ENCODE results near the gene GSS. TPM values are rescaled to one million over a fixed set of nuclear protein-coding genes. Genes with fewer than 3 reads are reported as not detected.
A peak's percentile ranks its signal among the peaks of the same experiment; 100 is the strongest.

Gene GSS
- total and polyA plus RNA-seq, 11 donors: 17.8 to 38.7 (median 27.6) TPM

- Histone ChIP-seq H3K27me3 (no peaks in the 10 kb centered on the region), H3K36me3 (peaks cover 2 to 100% (median 99%) of the 10 kb centered on the region in 9 donors), H3K27ac (peak overlapping the region in 2 of 12 donors; percentile 1 to 19), H3K9me3 (no peaks in the 10 kb centered on the region), H3K4me1 (peaks cover 0 to 23% (median 1%) of the 10 kb centered on the region in 12 donors), H3K4me3 (no peak overlapping the region)
- TF ChIP-seq POLR2A (IDR thresholded peaks at IDR 0.05) (no peak), CTCF (IDR thresholded peaks at IDR 0.05) (no peak)
- 78 to 86% (median 83%) methylated on average over 21 to 28 of the region's 28 CpGs for WGBS, 4 donors
- intact Hi-C loops (cut with DNase I): no loop called here
- DNase-seq: peak in 2 of 5 donors; percentile 20 to 59
- ATAC-seq: no peak
Observed at GRCh38 chr20:34998331-34998950, 42.8 kb upstream of the GSS start.

- H3K4me1 ChIP-seq: peaks cover 0 to 29% (median 1%) of the 10 kb centered on the region in 12 donors
- intact Hi-C loops (cut with DNase I): no loop called here
- H3K36me3 ChIP-seq: peaks cover 2 to 100% (median 99%) of the 10 kb centered on the region in 9 donors
- H3K27me3 ChIP-seq: no peaks in the 10 kb centered on the region
- no peak overlapping the region for H3K4me3 ChIP-seq
- H3K27ac ChIP-seq: peak overlapping the region in 2 of 12 donors; percentile 19 to 65
- no peak for ATAC-seq
- TF ChIP-seq CTCF (IDR thresholded peaks at IDR 0.05): no peak
- no peak for TF ChIP-seq POLR2A (IDR thresholded peaks at IDR 0.05)
- no peak for DNase-seq
- no peaks in the 10 kb centered on the region for H3K9me3 ChIP-seq
- WGBS, 4 donors: 83 to 96% (median 85%) methylated on average over 2 of the region's 2 CpGs
Observed at GRCh38 chr20:34997774-34998173, 42.2 kb upstream of the GSS start.

- intact Hi-C loops (cut with DNase I): no loop called here
- no peak for TF ChIP-seq CTCF (IDR thresholded peaks at IDR 0.05)
- TF ChIP-seq POLR2A (IDR thresholded peaks at IDR 0.05): no peak
- H3K27ac ChIP-seq: peak overlapping the region in 2 of 12 donors; percentile 14 to 65
- no peak overlapping the region for H3K4me3 ChIP-seq
- H3K36me3 ChIP-seq: peaks cover 2 to 100% (median 97%) of the 10 kb centered on the region in 9 donors
- no peaks in the 10 kb centered on the region for H3K9me3 ChIP-seq
- ATAC-seq: peak in 1 of 4 donors; percentile 1
- peak in 1 of 5 donors; percentile 69 for DNase-seq
- 46 to 67% (median 59%) methylated on average over 39 of the region's 39 CpGs for WGBS, 4 donors
- peaks cover 0 to 29% (median 1%) of the 10 kb centered on the region in 12 donors for H3K4me1 ChIP-seq
- no peaks in the 10 kb centered on the region for H3K27me3 ChIP-seq
Observed at GRCh38 chr20:34997131-34997561, 41.5 kb upstream of the GSS start.

GRCh38 chr20:34996243-34997028 is 40.8 kb upstream of the GSS start:
- Histone ChIP-seq H3K9me3 (no peaks in the 10 kb centered on the region), H3K36me3 (peaks cover 2 to 100% (median 96%) of the 10 kb centered on the region in 9 donors), H3K4me3 (no peak overlapping the region), H3K27ac (peak overlapping the region in 1 of 12 donors; percentile 65), H3K4me1 (peaks cover 0 to 29% (median 1%) of the 10 kb centered on the region in 12 donors), H3K27me3 (no peaks in the 10 kb centered on the region)
- ATAC-seq (no peak), DNase-seq (peak in 1 of 5 donors; percentile 57)
- TF ChIP-seq CTCF (IDR thresholded peaks at IDR 0.05) (no peak), POLR2A (IDR thresholded peaks at IDR 0.05) (no peak)
- 84 to 88% (median 86%) methylated on average over 26 of the region's 26 CpGs for WGBS, 4 donors
- intact Hi-C loops (cut with DNase I): no loop called here

Measured in heart left ventricle (tissue), 16 donors.